Measurements from ENCODE around the gene RAB24. TPM values are rescaled to one million over a fixed set of nuclear protein-coding genes. Genes with fewer than 3 reads are reported as not detected.

Gene RAB24
- polyA plus RNA-seq, 1 experiment: 35.4 TPM

DNA sequence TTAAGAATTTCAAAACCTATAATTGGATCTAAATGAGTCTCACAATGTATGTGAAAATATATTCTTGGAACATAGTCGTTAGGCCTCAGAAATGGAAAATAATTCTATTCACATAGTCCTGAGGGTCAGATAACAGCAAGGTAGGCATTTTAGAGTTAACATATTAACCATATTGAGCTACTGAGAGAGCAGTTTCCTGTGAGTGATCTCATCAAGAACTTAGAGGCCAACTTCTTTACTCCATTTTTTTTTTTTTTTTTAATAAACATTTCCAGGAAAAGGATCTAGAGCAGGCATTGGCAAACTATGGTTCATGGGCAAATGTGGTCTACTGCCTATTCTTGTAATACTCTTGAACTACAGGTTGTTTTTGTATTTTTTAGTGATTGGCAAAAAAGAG is 26.6 kb downstream of the RAB24 start:
- Histone ChIP-seq H3K9me3 (ENCODE audit: control insufficient read depth, insufficient read depth, low read length) (no peaks in the 10 kb centered on the region), H3K27me3 (ENCODE audit: control insufficient read depth, insufficient read depth, low read length) (no peaks in the 10 kb centered on the region), H3K4me3 (ENCODE audit: low read depth, low read length) (no peak overlapping the region), H3K27ac (ENCODE audit: low read depth, low read length) (no peak overlapping the region)
- TF ChIP-seq, protein P1, sequence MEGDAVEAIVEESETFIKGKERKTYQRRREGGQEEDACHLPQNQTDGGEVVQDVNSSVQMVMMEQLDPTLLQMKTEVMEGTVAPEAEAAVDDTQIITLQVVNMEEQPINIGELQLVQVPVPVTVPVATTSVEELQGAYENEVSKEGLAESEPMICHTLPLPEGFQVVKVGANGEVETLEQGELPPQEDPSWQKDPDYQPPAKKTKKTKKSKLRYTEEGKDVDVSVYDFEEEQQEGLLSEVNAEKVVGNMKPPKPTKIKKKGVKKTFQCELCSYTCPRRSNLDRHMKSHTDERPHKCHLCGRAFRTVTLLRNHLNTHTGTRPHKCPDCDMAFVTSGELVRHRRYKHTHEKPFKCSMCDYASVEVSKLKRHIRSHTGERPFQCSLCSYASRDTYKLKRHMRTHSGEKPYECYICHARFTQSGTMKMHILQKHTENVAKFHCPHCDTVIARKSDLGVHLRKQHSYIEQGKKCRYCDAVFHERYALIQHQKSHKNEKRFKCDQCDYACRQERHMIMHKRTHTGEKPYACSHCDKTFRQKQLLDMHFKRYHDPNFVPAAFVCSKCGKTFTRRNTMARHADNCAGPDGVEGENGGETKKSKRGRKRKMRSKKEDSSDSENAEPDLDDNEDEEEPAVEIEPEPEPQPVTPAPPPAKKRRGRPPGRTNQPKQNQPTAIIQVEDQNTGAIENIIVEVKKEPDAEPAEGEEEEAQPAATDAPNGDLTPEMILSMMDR (IDR thresholded peaks at IDR 0.05; ENCODE audit: low read depth, low read length): no peak
- ChIA-PET CTCF (interaction anchor here (1.5 kb wide), 1 partner anchor 112 kb away, joined by 4 read pairs; no protein-coding TSS in a partner anchor), POLR2A (no interaction called here)
- DNase-seq (ENCODE audit: low read depth, low spot score): no peak

GRCh38 chr5:177275883-177276282 is 27.6 kb downstream of the RAB24 start:
- ChIA-PET CTCF (no interaction called here), POLR2A (no interaction called here)
- DNase-seq (ENCODE audit: low read depth, low spot score): no peak
- Histone ChIP-seq H3K9me3 (ENCODE audit: control insufficient read depth, insufficient read depth, low read length) (no peaks in the 10 kb centered on the region), H3K27ac (ENCODE audit: low read depth, low read length) (no peak overlapping the region), H3K27me3 (ENCODE audit: control insufficient read depth, insufficient read depth, low read length) (no peaks in the 10 kb centered on the region), H3K4me3 (ENCODE audit: low read depth, low read length) (no peak overlapping the region)
- TF ChIP-seq, protein P1 (IDR thresholded peaks at IDR 0.05; ENCODE audit: low read depth, low read length): no peak

DNA sequence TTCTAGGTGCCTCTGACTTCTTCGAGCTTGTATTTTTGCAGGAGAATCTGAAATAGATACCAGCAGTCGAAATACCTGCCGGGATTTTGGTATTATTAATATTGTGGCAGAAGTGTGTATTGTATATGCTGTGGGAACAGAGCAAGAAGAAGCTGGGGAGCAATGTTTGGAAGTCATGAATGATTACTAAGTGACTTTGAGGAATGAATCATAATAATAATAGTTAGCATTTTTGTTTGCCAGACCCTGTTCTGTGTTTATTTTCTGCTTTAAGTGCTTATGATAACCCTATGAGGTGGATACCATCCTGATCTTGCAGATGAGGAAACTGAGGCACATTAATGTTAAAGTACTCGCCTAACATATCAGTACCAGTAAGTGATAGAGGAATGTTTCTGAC is 32.4 kb downstream of the RAB24 start:
- no peaks in the 10 kb centered on the region for H3K27me3 ChIP-seq (ENCODE audit: control insufficient read depth, insufficient read depth, low read length)
- no peak overlapping the region for H3K27ac ChIP-seq (ENCODE audit: low read depth, low read length)
- TF ChIP-seq, protein P1 (IDR thresholded peaks at IDR 0.05; ENCODE audit: low read depth, low read length): no peak
- ChIA-PET CTCF (interaction anchor here (0.6 to 1.7 kb wide), 4 partner anchors 156 to 199 kb away, joined by 3 to 4 read pairs (median 3); no protein-coding TSS in a partner anchor), POLR2A (no interaction called here)
- H3K4me3 ChIP-seq (ENCODE audit: low read depth, low read length): no peak overlapping the region
- no peaks in the 10 kb centered on the region for H3K9me3 ChIP-seq (ENCODE audit: control insufficient read depth, insufficient read depth, low read length)
- DNase-seq (ENCODE audit: low read depth, low spot score): no peak

GRCh38 chr5:177270653-177271052 is 32.9 kb downstream of the RAB24 start:
- no peaks in the 10 kb centered on the region for H3K27me3 ChIP-seq (ENCODE audit: control insufficient read depth, insufficient read depth, low read length)
- TF ChIP-seq, protein P1 (IDR thresholded peaks at IDR 0.05; ENCODE audit: low read depth, low read length): no peak
- CTCF ChIA-PET: interaction anchor here (0.9 to 1.7 kb wide), 3 partner anchors 156 to 199 kb away, joined by 3 to 4 read pairs (median 3); no protein-coding TSS in a partner anchor
- no peak overlapping the region for H3K27ac ChIP-seq (ENCODE audit: low read depth, low read length)
- no peak for DNase-seq (ENCODE audit: low read depth, low spot score)
- H3K4me3 ChIP-seq (ENCODE audit: low read depth, low read length): no peak overlapping the region
- POLR2A ChIA-PET: no interaction called here
- no peaks in the 10 kb centered on the region for H3K9me3 ChIP-seq (ENCODE audit: control insufficient read depth, insufficient read depth, low read length)

DNA sequence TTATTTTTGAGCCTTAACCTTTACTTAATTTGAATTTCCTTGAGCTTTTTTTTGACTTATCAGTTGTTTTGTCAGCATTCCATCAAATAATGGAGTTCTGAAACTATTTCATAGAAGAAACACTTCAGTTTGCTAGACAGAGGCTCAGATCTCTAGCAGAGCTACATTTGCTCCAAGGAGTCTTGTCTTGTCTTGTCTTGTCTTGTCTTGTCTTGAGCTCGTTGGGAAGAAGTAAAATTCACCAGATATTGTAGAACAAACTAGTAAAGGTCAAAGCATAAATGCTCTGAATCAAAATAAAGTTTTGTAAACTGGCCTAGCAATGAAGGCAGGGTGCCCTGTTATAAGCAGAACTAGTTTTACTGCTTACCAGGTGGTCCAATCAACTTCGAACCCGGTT is 33.5 kb downstream of the RAB24 start:
- CTCF ChIA-PET: interaction anchor here (0.9 to 1.7 kb wide), 3 partner anchors 155 to 198 kb away, joined by 3 to 4 read pairs (median 3); no protein-coding TSS in a partner anchor
- Histone ChIP-seq H3K9me3 (ENCODE audit: control insufficient read depth, insufficient read depth, low read length) (no peaks in the 10 kb centered on the region), H3K4me3 (ENCODE audit: low read depth, low read length) (no peak overlapping the region), H3K27ac (ENCODE audit: low read depth, low read length) (no peak overlapping the region), H3K27me3 (ENCODE audit: control insufficient read depth, insufficient read depth, low read length) (no peaks in the 10 kb centered on the region)
- no peak for DNase-seq (ENCODE audit: low read depth, low spot score)
- POLR2A ChIA-PET: no interaction called here
- TF ChIP-seq, protein P1 (IDR thresholded peaks at IDR 0.05; ENCODE audit: low read depth, low read length): no peak
